Peyer's patch (tissue), 4 donors: ENCODE data around the gene DCP1B. TPM values are rescaled to one million over a fixed set of nuclear protein-coding genes. Genes with fewer than 3 reads are reported as not detected.

Experiments used
- DNase-seq, 3 donors: peaks; one replicate each; pipeline ENCODE4 v3.0.0-alpha.2; 2017 to 2019
- H3K27ac ChIP-seq, 4 donors: fragments of 200-600 bp; sonication (generic); one replicate each; pipeline ENCODE4 v1.5.1; 2016 to 2019
- H3K27me3 ChIP-seq, 2 donors: fragments of 200-600 bp; sonication (generic); one replicate each; pipeline ENCODE4 v1.5.1; 2019
- H3K36me3 ChIP-seq, 3 donors: fragments of 200-600 bp; sonication (generic); one replicate each; pipeline ENCODE4 v1.5.1; 2016 to 2019
- H3K4me1 ChIP-seq, 4 donors: fragments of 200-600 bp; sonication (generic); one replicate each; pipeline ENCODE4 v1.5.1; 2016 to 2019
- H3K4me3 ChIP-seq, 4 donors: fragments of 200-600 bp; sonication (generic); 1 replicate in 3 of 4; 2 replicates in 1 of 4; pipeline ENCODE4 v1.5.1; 2016 to 2019; ENCODE audit warnings: mild to moderate bottlenecking in 1 of 4
- H3K9me3 ChIP-seq, 4 donors: fragments of 200-600 bp; sonication (generic); one replicate each; pipeline ENCODE4 v1.5.1; 2016 to 2019; ENCODE audit warnings: mild to moderate bottlenecking in 1 of 4
- CTCF ChIP-seq, 6 experiments: fragments of 450-650 bp in 4 of 6; fragments of 200-600 bp in 2 of 6; sonication (generic) in 1 of 6; IDR thresholded peaks; one replicate each; pipeline ENCODE4 v1.5.1; 2017 to 2019; ENCODE audit warnings: antibody characterized with exemption in 6 of 6, mild to moderate bottlenecking in 3 of 6, moderate library complexity in 1 of 6
- POLR2A ChIP-seq, 2 donors: fragments of 450-650 bp; IDR thresholded peaks; one replicate each; pipeline ENCODE4 v1.5.1; 2017; ENCODE audit warnings: antibody characterized with exemption in 2 of 2, mild to moderate bottlenecking in 2 of 2, moderate library complexity in 2 of 2
- total RNA-seq, 4 donors: library from RNA; depleted of rRNA; stranded (reverse); fragments of >200 nt; gene quantifications; one replicate each; pipeline ENCODE4 v1.1.0, GENCODE V29; 2016

Gene DCP1B
- total RNA-seq, 4 donors from 2014 or later, result 14.7 to 54.5 (median 18.6) TPM

- TF ChIP-seq POLR2A (IDR thresholded peaks at IDR 0.05) (no peak), CTCF (IDR thresholded peaks at IDR 0.05) (no peak)
- H3K36me3 ChIP-seq, result peaks cover 0 to 22% (median 0%) of the 10 kb centered on the region in 3 donors
- no peak for DNase-seq
- H3K9me3 ChIP-seq, result no peaks in the 10 kb centered on the region
- peaks cover 0 to 12% (median 1%) of the 10 kb centered on the region in 4 donors for H3K4me1 ChIP-seq
- H3K27me3 ChIP-seq, result no peaks in the 10 kb centered on the region
- no peak overlapping the region for H3K4me3 ChIP-seq
- H3K27ac ChIP-seq, result no peak overlapping the region
Measured at GRCh38 chr12:1995205-1995896, 8.9 kb downstream of the DCP1B start.

- Histone ChIP-seq H3K27ac (peak overlapping the region in 3 of 4 donors; percentile 45 to 78 (median 66)), H3K9me3 (no peaks in the 10 kb centered on the region), H3K4me3 (no peak overlapping the region), H3K27me3 (no peaks in the 10 kb centered on the region), H3K36me3 (peaks cover 0 to 28% (median 0%) of the 10 kb centered on the region in 3 donors), H3K4me1 (peaks cover 0 to 12% (median 1%) of the 10 kb centered on the region in 4 donors)
- TF ChIP-seq CTCF (IDR thresholded peaks at IDR 0.05), result no peak
- no peak for TF ChIP-seq POLR2A (IDR thresholded peaks at IDR 0.05)
- DNase-seq, result no peak
Measured at GRCh38 chr12:1994429-1995143, 9.7 kb downstream of the DCP1B start.

GRCh38 chr12:1993871-1994371, 10.3 kb downstream of the DCP1B start:
- H3K36me3 ChIP-seq, result peaks cover 0 to 28% (median 0%) of the 10 kb centered on the region in 3 donors
- H3K27me3 ChIP-seq, result no peaks in the 10 kb centered on the region
- H3K9me3 ChIP-seq, result no peaks in the 10 kb centered on the region
- no peak for TF ChIP-seq POLR2A (IDR thresholded peaks at IDR 0.05)
- TF ChIP-seq CTCF (IDR thresholded peaks at IDR 0.05), result no peak
- peak overlapping the region; percentile 3 to 78 (median 56) for H3K27ac ChIP-seq
- H3K4me1 ChIP-seq, result peaks cover 0 to 12% (median 1%) of the 10 kb centered on the region in 4 donors
- DNase-seq, result peak in 1 of 3 donors; percentile 78
- H3K4me3 ChIP-seq, result no peak overlapping the region

- TF ChIP-seq CTCF (IDR thresholded peaks at IDR 0.05) (no peak), POLR2A (IDR thresholded peaks at IDR 0.05) (no peak)
- H3K9me3 ChIP-seq, result no peaks in the 10 kb centered on the region
- H3K27ac ChIP-seq, result peak overlapping the region; percentile 3 to 78 (median 56)
- H3K27me3 ChIP-seq, result no peaks in the 10 kb centered on the region
- no peak for DNase-seq
- H3K4me1 ChIP-seq, result peaks cover 0 to 12% (median 1%) of the 10 kb centered on the region in 4 donors
- H3K36me3 ChIP-seq, result peaks cover 0 to 31% (median 0%) of the 10 kb centered on the region in 3 donors
- no peak overlapping the region for H3K4me3 ChIP-seq
Measured at GRCh38 chr12:1993341-1993740, 10.9 kb downstream of the DCP1B start.

GRCh38 chr12:1992732-1993131, 11.5 kb downstream of the DCP1B start:
- TF ChIP-seq POLR2A (IDR thresholded peaks at IDR 0.05), result no peak
- no peak for TF ChIP-seq CTCF (IDR thresholded peaks at IDR 0.05)
- Histone ChIP-seq H3K27ac (peak overlapping the region in 3 of 4 donors; percentile 37 to 78 (median 66)), H3K36me3 (peaks cover 0 to 36% (median 0%) of the 10 kb centered on the region in 3 donors), H3K9me3 (no peaks in the 10 kb centered on the region), H3K4me3 (no peak overlapping the region), H3K4me1 (peaks cover 0 to 12% (median 1%) of the 10 kb centered on the region in 4 donors), H3K27me3 (no peaks in the 10 kb centered on the region)
- no peak for DNase-seq
